K562 (cell line): ENCODE results near the gene SLAMF7. TPM values are rescaled to one million over a fixed set of nuclear protein-coding genes. Genes with fewer than 3 reads are reported as not detected.

Experiments
- ATAC-seq: fragments of 200-7000 bp; cut with Tn5 transposase; 3 replicates; pipeline ENCODE4 v1.9.1; 2020; ENCODE audit warnings: moderate library complexity
- BruUV-seq: library from RNA; stranded (reverse); fragments of 400-500 nt; replicated peaks from 2 replicates; lab custom pipeline; 2021; lab: Mats Ljungman, UMichigan
- CTCF ChIA-PET: fragments of 300-600 bp; formaldehyde crosslinking; extraction: SDS; loops from one replicate; lab custom pipeline; 2021; ENCODE audit warnings: low intra/inter-chr PET ratio; lab: Yijun Ruan, JAX
- POLR2A ChIA-PET: fragments of 300-600, 350-650 bp; sonication (Branson Sonifier 250); formaldehyde crosslinking; extraction: SDS; loops from one replicate; lab custom pipeline; 2021; ENCODE audit warnings: antibody characterized with exemption, inconsistent platforms; lab: Yijun Ruan, JAX
- DNase-seq, 4 experiments: peaks; one replicate each; pipeline versions ENCODE4 v3.0.0 to v3.0.0-alpha.2; 2011 to 2018; ENCODE audit warnings: low spot score in 3 of 4, mixed read lengths in 3 of 4; ENCODE audit errors: extremely low read depth in 1 of 4
- FAIRE-seq: peaks from 2 replicates; lab custom pipeline; 2011; peaks lifted over from hg19 to GRCh38; lab: Jason Lieb, UNC
- H2AFZ ChIP-seq: 2 replicates; pipeline ENCODE4 v1.6.0; 2011; ENCODE audit warnings: low read depth, low read length, control low read depth, inconsistent platforms
- H3K27ac ChIP-seq: fragments of 200-600 bp; 3 replicates; pipeline ENCODE4 v1.8.0; 2011; ENCODE audit warnings: low read depth, mild to moderate bottlenecking, control low read depth, inconsistent platforms, low read length, moderate library complexity, mixed read lengths; ENCODE audit errors: extremely low read depth
- H3K27me3 ChIP-seq, 2 experiments: fragments of 300-600 bp in 1 of 2; 2 replicates in 1 of 2; 3 replicates in 1 of 2; pipeline versions ENCODE4 v1.6.0 to v1.8.0; 2011; ENCODE audit warnings: inconsistent platforms in 2 of 2, low read length in 2 of 2, mild to moderate bottlenecking in 1 of 2, mixed read lengths in 1 of 2, moderate library complexity in 1 of 2; ENCODE audit not compliant: control insufficient read depth in 2 of 2, insufficient read depth in 2 of 2
- H3K36me3 ChIP-seq: fragments of 300-600 bp; 3 replicates; pipeline ENCODE4 v1.8.0; 2011; ENCODE audit warnings: mild to moderate bottlenecking, low read length, inconsistent platforms; ENCODE audit not compliant: control insufficient read depth, insufficient read depth
- H3K4me1 ChIP-seq, 2 experiments: fragments of 200-600 bp in 1 of 2; replicated peaks in 1 of 2; 2 replicates in 1 of 2; 3 replicates in 1 of 2; pipeline versions ENCODE4 v1.5.1 to v1.8.0; 2011; ENCODE audit warnings: inconsistent platforms in 2 of 2, low read length in 2 of 2, mild to moderate bottlenecking in 1 of 2, mixed read lengths in 1 of 2, moderate library complexity in 1 of 2; ENCODE audit not compliant: control insufficient read depth in 2 of 2, insufficient read depth in 2 of 2
- H3K4me2 ChIP-seq: 2 replicates; pipeline ENCODE4 v1.6.1; 2011; ENCODE audit warnings: low read length, control low read depth, inconsistent platforms, mixed read lengths; ENCODE audit not compliant: insufficient read depth
- H3K4me3 ChIP-seq: fragments of 200-600 bp; sonication (generic), shearing (Covaris generic); 2 replicates; pipeline ENCODE4 v1.5.1; 2016; ENCODE audit warnings: control low read depth, inconsistent platforms
- H3K79me2 ChIP-seq: fragments of 200-600 bp; 3 replicates; pipeline ENCODE4 v1.8.0; 2011; ENCODE audit warnings: low read length, inconsistent platforms; ENCODE audit not compliant: control insufficient read depth, insufficient read depth
- H3K9ac ChIP-seq, 2 experiments: 2 replicates each; pipeline versions ENCODE4 v1.6.0 to v1.6.1; 2011; ENCODE audit warnings: low read depth in 2 of 2, low read length in 2 of 2, control low read depth in 1 of 2, inconsistent platforms in 1 of 2, mild to moderate bottlenecking in 1 of 2, mixed read lengths in 1 of 2; ENCODE audit not compliant: insufficient read depth in 1 of 2
- H3K9me1 ChIP-seq: one replicate; pipeline ENCODE4 v1.6.0; 2011; ENCODE audit warnings: inconsistent platforms, mild to moderate bottlenecking, low read length, moderate library complexity; ENCODE audit not compliant: control insufficient read depth, insufficient read depth
- H3K9me3 ChIP-seq: replicated peaks from 2 replicates; pipeline ENCODE4 v1.5.1; 2011; ENCODE audit warnings: low read depth, low read length, inconsistent platforms; ENCODE audit not compliant: control insufficient read depth, insufficient read depth
- H4K20me1 ChIP-seq: replicated peaks from 2 replicates; pipeline ENCODE4 v1.6.1; 2011; ENCODE audit warnings: low read length, inconsistent platforms, mixed read lengths; ENCODE audit not compliant: control insufficient read depth, insufficient read depth
- BHLHE40 ChIP-seq: IDR thresholded peaks from 2 replicates; pipeline ENCODE4 v1.6.1; 2011; ENCODE audit warnings: low read length, improper control_type of control experiment
- CHD2 ChIP-seq: IDR thresholded peaks from 2 replicates; pipeline ENCODE4 v1.6.1; 2011; ENCODE audit warnings: low read depth, low read length
- ESRRB ChIP-seq: fragments of 250-450 bp; sonication (Bioruptor Pico); IDR thresholded peaks from 2 replicates; pipeline ENCODE4 v1.5.0; 2020; ENCODE audit warnings: mild to moderate bottlenecking, moderate library complexity, borderline replicate concordance
- ETV5 ChIP-seq: sonication (generic); formaldehyde crosslinking; IDR thresholded peaks from 2 replicates; pipeline ENCODE4 v1.4.0; 2020; ENCODE audit warnings: low read depth, mild to moderate bottlenecking, missing genetic modification reagents
- FOS ChIP-seq: IDR thresholded peaks from 3 replicates; pipeline ENCODE4 v1.6.1; 2011; ENCODE audit not compliant: insufficient read length; ENCODE audit errors: extremely low read depth
- GATAD2A ChIP-seq: fragments of 450-650 bp; IDR thresholded peaks from 2 replicates; pipeline ENCODE4 v1.6.1; 2017
- GATAD2B ChIP-seq: fragments of 450-650 bp; IDR thresholded peaks from 2 replicates; pipeline ENCODE4 v1.6.1; 2017; ENCODE audit warnings: mild to moderate bottlenecking, borderline replicate concordance
- HDAC1 ChIP-seq, 2 experiments: fragments of 450-650 bp; IDR thresholded peaks; 2 replicates each; pipeline ENCODE4 v1.6.1; 2016 to 2017; ENCODE audit warnings: inconsistent platforms in 1 of 2, mild to moderate bottlenecking in 1 of 2, moderate library complexity in 1 of 2
- HNRNPLL ChIP-seq: fragments of 200-400 bp; formaldehyde crosslinking; IDR thresholded peaks from 2 replicates; pipeline ENCODE4 v1.6.1; 2017; ENCODE audit warnings: low read length, low read depth, mild to moderate bottlenecking; ENCODE audit not compliant: poor library complexity, severe bottlenecking
- NR2C2 ChIP-seq, 2 experiments: fragments of 200-800 bp in 1 of 2; sonication (Bioruptor generic) in 1 of 2; sonication (generic) in 1 of 2; formaldehyde crosslinking in 1 of 2; IDR thresholded peaks; 2 replicates each; pipeline versions ENCODE4 v1.6.1 to v1.8.0; 2016 to 2022; ENCODE audit warnings: mild to moderate bottlenecking in 1 of 2, missing compliant biosample characterization in 1 of 2, missing genetic modification characterization in 1 of 2, missing genetic modification reagents in 1 of 2
- PRPF4 ChIP-seq: fragments of 200-400 bp; formaldehyde crosslinking; IDR thresholded peaks from one replicate; pipeline ENCODE4 v1.6.1; 2017; ENCODE audit warnings: low read length, low read depth, mild to moderate bottlenecking; ENCODE audit not compliant: insufficient read depth, poor library complexity, severe bottlenecking
- SLC30A9 ChIP-seq: fragments of 250-450 bp; sonication (Bioruptor Pico); IDR thresholded peaks from 2 replicates; pipeline ENCODE4 v1.8.0; 2022; ENCODE audit warnings: mild to moderate bottlenecking, moderate library complexity
- SMAD1 ChIP-seq: fragments of 150-350 bp; IDR thresholded peaks from 2 replicates; pipeline ENCODE4 v1.6.1; 2014; ENCODE audit warnings: low read length, low read depth; ENCODE audit not compliant: partially characterized antibody
- TAF1 ChIP-seq: IDR thresholded peaks from 2 replicates; pipeline ENCODE4 v1.6.1; 2011; ENCODE audit warnings: mild to moderate bottlenecking, low read length, moderate library complexity; ENCODE audit not compliant: insufficient read depth, control insufficient read depth, severe bottlenecking; ENCODE audit errors: extremely low read depth
- ZMIZ1 ChIP-seq, 2 experiments: fragments of 150-350 bp in 1 of 2; IDR thresholded peaks; 2 replicates each; pipeline ENCODE4 v1.6.1; 2012 to 2016; ENCODE audit warnings: low read depth in 2 of 2, low read length in 2 of 2, mild to moderate bottlenecking in 1 of 2, moderate library complexity in 1 of 2
- ZNF583 ChIP-seq: fragments of 250-450 bp; sonication (Bioruptor Pico); IDR thresholded peaks from 2 replicates; pipeline ENCODE4 v1.4.0; 2020
- ZNF75A ChIP-seq: fragments of 450-650 bp; formaldehyde crosslinking; IDR thresholded peaks from 2 replicates; pipeline ENCODE4 v1.4.0; 2020; ENCODE audit warnings: mild to moderate bottlenecking
- WGBS: fragments of 100-300 bp; shearing (Covaris generic); methylation state at CpG from one replicate; pipeline ENCODE4 v1.1.6; 2016; ENCODE audit warnings: low coverage, mixed read lengths; ENCODE audit not compliant: insufficient coverage; ENCODE audit errors: missing lambda C conversion rate; 5-methylcytosine and 5-hydroxymethylcytosine counted together
- in situ Hi-C: fragments of 300-500 bp; cut with MboI; formaldehyde crosslinking; loops from 4 replicates; pipeline ENCODE4 v1.15.0; 2018; ENCODE audit warnings: inconsistent platforms, mixed read lengths
- intact Hi-C: fragments of 100-400 bp; cut with micrococcal nuclease; formaldehyde crosslinking; loops from 2 replicates; pipeline ENCODE4 v1.14.2; 2022
- polyA plus RNA-seq, 8 experiments: library from polyadenylated mRNA; depleted of rRNA in 4 of 8; stranded (reverse) in 5 of 8; unstranded in 3 of 8; fragments of >200 nt; fragmentation: Nextera tagmentation in 2 of 8; fragmentation: Illumina TruSeq in 1 of 8; extraction: Ambion mirVana in 2 of 8; extraction: Trizol in 1 of 8; gene quantifications; 2 replicates each; pipeline versions ENCODE4 v1.2.1 to v1.2.3, GENCODE V29; 2011 to 2014; ENCODE audit warnings: inconsistent platforms in 1 of 8, missing spikeins in 1 of 8
- total RNA-seq, 7 experiments: library from RNA; depleted of rRNA in 6 of 7; stranded (reverse); fragments of >200 nt in 6 of 7; fragmentation: Illumina TruSeq in 2 of 7; extraction: Trizol in 2 of 7; gene quantifications; 2 replicates each; pipeline versions ENCODE4 v1.2.1 to v1.2.3, GENCODE V29; 2011 to 2021; ENCODE audit warnings: low replicate concordance in 1 of 7

SLAMF7 gene
- total and polyA plus RNA-seq, 9 of the 15 experiments (the other 6 are each of a cell fraction or from before 2014, with no cell fraction given), result 0.11 to 1.2 (median 0.22) TPM; not detected in 2

DNA sequence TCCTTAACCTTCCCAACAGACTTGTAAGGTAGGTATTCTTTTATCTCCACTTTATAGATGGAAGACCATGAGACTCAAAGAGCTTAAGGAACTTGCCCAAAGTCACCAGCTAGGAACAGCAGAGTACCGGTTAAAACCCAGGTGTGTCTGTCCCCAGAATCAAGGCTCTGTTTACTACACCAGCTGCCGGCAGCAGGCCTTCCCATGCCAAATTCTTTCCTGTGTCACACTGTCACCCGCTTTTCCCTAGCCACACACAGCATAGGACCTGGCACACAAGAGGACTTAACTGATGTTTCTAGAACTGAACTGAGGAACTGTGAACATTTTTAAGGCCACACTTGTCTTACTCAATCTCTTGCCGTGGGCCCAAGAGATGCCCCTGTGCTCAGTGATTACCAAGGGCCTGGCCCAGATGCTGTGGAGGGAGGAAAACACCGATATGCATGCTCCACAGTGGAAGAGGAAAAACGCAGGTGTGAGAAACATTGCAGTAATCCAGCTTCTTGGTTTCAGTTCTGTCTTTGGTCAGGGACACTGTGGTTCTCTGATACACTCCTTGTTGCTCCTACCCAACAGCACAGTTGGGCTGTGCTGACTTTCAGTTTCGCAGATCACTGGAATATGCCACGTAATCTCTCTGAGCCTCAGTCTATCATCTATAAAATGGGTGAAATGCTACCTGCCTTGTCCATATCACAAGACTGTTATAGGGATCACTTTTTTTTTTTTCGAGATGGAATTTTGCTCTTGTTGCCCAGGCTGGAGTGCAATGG is 43.1 kb downstream of the SLAMF7 start:
- H4K20me1 ChIP-seq, result 0 out of 2 replicates have a peak, but pooled peaks cover 2% of the 10 kb centered on the region
- intact Hi-C loops, result no loop called here
- H3K9me3 ChIP-seq, result no peaks in the 10 kb centered on the region
- in situ Hi-C loops, result no loop called here
- H3K27me3 ChIP-seq, result peaks cover 0 to 17% of the 10 kb centered on the region in 2 experiments; a peak in 1 of 5 replicates
- no peak overlapping the region for H3K27ac ChIP-seq
- no peak overlapping the region for H3K9ac ChIP-seq
- ATAC-seq, result no peak
- H3K36me3 ChIP-seq, result no peaks in the 10 kb centered on the region
- H3K4me1 ChIP-seq, result no peaks in the 10 kb centered on the region
- no peak overlapping the region for H3K4me3 ChIP-seq
- H2AFZ ChIP-seq, result no peak overlapping the region
- no peaks in the 10 kb centered on the region for H3K9me1 ChIP-seq
- WGBS, result 4% methylated on average over 9 of the region's 9 CpGs
- ChIA-PET POLR2A (interaction anchor here (1.0 to 1.4 kb wide), 4 partner anchors 12 to 172 kb away, joined by 3 to 5 read pairs (median 4); no protein-coding TSS in a partner anchor), CTCF (interaction anchor here (1.0 kb wide), 1 partner anchor 101 kb away, joined by 3 read pairs; no protein-coding TSS in a partner anchor)
- no peak for DNase-seq
- H3K4me2 ChIP-seq, result no peak overlapping the region
- H3K79me2 ChIP-seq, result no peaks in the 10 kb centered on the region
- FAIRE-seq, result no peak
- no TSS peak for BruUV-seq
- TF ChIP-seq ESRRB (CRISPR knock-in tag) (no peak), TAF1 (no peak), HNRNPLL (no peak), FOS (no peak), PRPF4 (no peak), BHLHE40 (no peak), ETV5 (CRISPR knock-in tag) (no peak), NR2C2 (CRISPR knock-in tag; IDR thresholded peaks at IDR 0.05) (no peak), NR2C2 (tag; IDR thresholded peaks at IDR 0.05) (no peak), SMAD1 (no peak), HDAC1 (IDR thresholded peaks at IDR 0.05) (no peak), ZNF583 (CRISPR knock-in tag) (no peak), CHD2 (no peak), GATAD2B (no peak), ZNF75A (no peak), GATAD2A (no peak), SLC30A9 (CRISPR knock-in tag) (no peak), ZMIZ1 (IDR thresholded peaks at IDR 0.05; ENCODE audit: low read depth in 2 of 2, low read length in 2 of 2) (no peak)
